GM18868 (cell line): ENCODE data around the gene HMGA1.

ENCODE experiments used
- ATAC-seq: cut with Tn5 transposase; IDR thresholded peaks from one replicate; pipeline ENCODE4 v1.9.1; 2021; ENCODE audit warnings: mild to moderate bottlenecking, moderate library complexity; ENCODE audit not compliant: unreplicated experiment

Gene HMGA1

DNA sequence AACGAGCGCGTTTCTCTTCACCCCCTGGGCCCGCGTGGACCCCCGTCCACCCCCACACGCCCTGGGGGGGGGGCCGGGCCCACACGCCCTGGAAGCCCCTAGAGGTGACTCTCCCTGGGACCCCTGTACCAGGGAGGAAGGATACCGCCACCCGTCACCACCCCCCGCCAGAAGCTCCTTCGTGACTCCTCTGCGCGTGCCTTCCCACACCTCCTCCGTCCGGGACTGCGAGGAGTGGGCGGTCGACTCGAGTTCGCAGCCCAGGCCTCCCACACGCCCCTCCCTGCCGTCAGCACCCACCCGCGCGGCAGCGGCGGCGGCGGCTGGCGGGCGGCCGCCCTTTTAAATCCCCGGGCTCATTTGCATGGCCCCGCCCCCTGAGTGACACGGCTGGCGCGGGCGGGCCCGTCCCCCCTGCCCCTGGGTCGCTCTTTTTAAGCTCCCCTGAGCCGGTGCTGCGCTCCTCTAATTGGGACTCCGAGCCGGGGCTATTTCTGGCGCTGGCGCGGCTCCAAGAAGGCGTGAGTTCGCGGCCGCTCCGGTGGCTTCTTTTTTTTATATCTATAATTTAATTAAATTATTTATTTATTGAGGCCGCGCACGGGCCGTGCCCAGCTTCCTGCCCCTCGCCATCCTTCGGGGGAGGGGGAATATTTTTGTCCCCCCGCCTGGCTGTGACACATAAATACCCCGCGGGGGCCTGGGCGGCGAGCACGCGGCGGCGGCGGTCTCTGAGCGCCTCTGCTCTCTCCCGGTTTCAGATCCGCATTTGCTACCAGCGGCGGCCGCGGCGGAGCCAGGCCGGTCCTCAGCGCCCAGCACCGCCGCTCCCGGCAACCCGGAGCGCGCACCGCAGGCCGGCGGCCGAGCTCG lies at the start of gene HMGA1:
Gene HMGA1 (plus strand): TSS at position 431 of the 873 bp plus-strand sequence. CDS start 3,908 bp downstream, outside the sequence.
- peak; percentile 68 for ATAC-seq

- no peak for ATAC-seq
Observed at GRCh38 chr6:34189806-34190503, 46.7 kb upstream of the HMGA1 start.

GRCh38 chr6:34190504-34191122 lies 46.1 kb upstream of the HMGA1 start:
- no peak for ATAC-seq

GRCh38 chr6:34194772-34195171 lies 41.9 kb upstream of the HMGA1 start:
- no peak for ATAC-seq

DNA sequence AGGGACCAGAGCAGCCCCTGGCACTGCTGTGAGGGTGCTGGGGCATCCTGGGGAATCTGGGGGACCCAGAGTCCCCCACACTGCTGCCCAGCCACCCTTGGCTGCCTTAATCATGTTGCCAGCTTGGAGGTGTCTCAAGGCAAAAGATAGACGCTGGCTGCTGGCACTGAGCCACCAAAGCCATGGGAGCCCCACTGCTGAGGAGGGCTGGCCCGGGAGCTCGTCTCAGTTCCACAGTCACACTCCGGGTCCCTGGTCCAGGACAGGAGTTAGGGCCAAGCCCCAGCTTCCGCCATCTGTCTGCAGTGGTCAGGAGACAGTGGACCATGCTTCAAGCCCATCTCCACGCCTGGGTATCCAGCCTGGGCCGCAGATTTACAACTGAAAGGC lies 41.0 kb upstream of the HMGA1 start:
- ATAC-seq = no peak

- peak; percentile 67 for ATAC-seq
Observed at GRCh38 chr6:34196116-34196832, 40.4 kb upstream of the HMGA1 start.

GRCh38 chr6:34196833-34197195 lies 39.9 kb upstream of the HMGA1 start:
- ATAC-seq = no peak

- no peak for ATAC-seq
Observed at GRCh38 chr6:34200340-34200971, 36.2 kb upstream of the HMGA1 start.

GRCh38 chr6:34201455-34202107 lies 35.1 kb upstream of the HMGA1 start:
- ATAC-seq = no peak

- ATAC-seq = no peak
Observed at GRCh38 chr6:34202329-34203201, 34.1 kb upstream of the HMGA1 start.

- no peak for ATAC-seq
Observed at GRCh38 chr6:34204693-34205092, 32.0 kb upstream of the HMGA1 start.

- ATAC-seq = no peak
Observed at GRCh38 chr6:34205466-34205865, 31.2 kb upstream of the HMGA1 start.

GRCh38 chr6:34205916-34206315 lies 30.8 kb upstream of the HMGA1 start:
- no peak for ATAC-seq

- no peak for ATAC-seq
Observed at GRCh38 chr6:34206726-34207125, 29.9 kb upstream of the HMGA1 start.

DNA sequence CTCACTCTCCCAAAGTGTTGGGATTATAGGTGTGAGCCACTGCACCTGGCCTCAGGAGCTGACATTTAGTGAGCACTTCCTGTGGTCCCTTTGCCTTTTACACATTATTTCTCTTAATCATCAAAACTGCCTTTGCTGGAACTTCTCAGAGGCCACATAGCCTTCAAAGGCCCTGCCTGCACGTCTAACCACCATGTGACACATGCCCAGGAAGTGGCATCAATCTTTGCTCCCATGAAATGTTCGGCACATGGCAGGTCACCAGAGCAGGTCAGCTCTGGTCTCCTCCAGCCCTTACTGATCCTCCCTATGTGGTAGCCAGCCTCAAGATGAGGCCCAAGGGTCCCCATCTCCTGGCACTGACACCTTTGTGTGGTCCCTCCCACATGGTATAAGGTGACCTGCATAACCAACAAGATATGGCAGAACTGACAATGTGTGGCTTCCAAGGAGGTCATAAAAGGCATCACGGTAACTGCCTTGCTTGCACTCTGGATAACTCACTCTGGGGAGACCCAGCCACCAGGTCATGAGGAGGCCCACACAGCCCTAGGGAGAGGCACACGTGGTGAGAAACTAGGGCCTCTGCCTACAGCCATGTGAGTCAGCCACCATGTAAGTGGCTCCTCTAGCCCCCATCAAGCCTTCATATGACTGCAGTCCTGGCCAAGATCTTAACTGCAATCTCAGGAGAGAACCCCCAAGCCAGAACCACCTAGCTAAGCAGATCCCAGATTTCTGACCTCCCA lies 28.8 kb upstream of the HMGA1 start:
- ATAC-seq = no peak

GRCh38 chr6:34213772-34214171 lies 22.9 kb upstream of the HMGA1 start:
- ATAC-seq = no peak

DNA sequence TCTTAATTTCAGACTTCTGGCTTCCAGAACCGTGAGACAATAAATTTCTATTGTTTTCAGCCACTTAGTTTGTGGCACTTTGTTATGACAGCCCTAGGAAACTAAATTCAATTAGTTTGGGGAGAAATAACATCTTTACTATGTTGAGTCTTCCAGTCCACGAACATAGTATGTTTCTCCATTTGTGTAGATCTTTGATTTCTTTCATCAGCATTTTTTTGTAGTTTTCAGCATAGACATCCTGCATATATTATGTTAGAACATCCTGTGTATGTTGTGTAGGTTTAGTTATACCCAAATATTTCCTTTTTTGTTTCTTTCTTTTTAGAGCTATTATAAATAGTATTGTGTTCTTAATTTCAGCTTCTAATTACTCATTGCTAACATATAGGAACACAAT lies 18.0 kb upstream of the HMGA1 start:
- no peak for ATAC-seq

GRCh38 chr6:34223381-34223955 lies 13.2 kb upstream of the HMGA1 start:
- ATAC-seq = peak; percentile 19
